Left forelimb (tissue), 1 donor: ENCODE measurements around the gene LRRC75A.
"Not testable (repeated sequence)": the region's sequence is repeated elsewhere in the genome, so short reads cannot be mapped to it uniquely, and the experiment has no call there.

ENCODE experiments used
- DNase-seq: peaks from one replicate; pipeline ENCODE4 v3.0.0-alpha.2; 2018; ENCODE audit warnings: low spot score

LRRC75A gene

GRCh38 chr17:16471295-16471694 lies 20.7 kb downstream of the LRRC75A start:
- no peak for DNase-seq

GRCh38 chr17:16470265-16470664 lies 21.7 kb downstream of the LRRC75A start:
- DNase-seq = no peak

- no peak for DNase-seq
Observed at GRCh38 chr17:16468428-16468992, 23.5 kb downstream of the LRRC75A start.

- no peak for DNase-seq
Observed at GRCh38 chr17:16467886-16468285, 24.1 kb downstream of the LRRC75A start.

- DNase-seq = no peak
Observed at GRCh38 chr17:16467044-16467443, 24.9 kb downstream of the LRRC75A start.

- DNase-seq = no peak
Observed at GRCh38 chr17:16466407-16466806, 25.6 kb downstream of the LRRC75A start.

GRCh38 chr17:16465861-16466338 lies 26.1 kb downstream of the LRRC75A start:
- no peak for DNase-seq

- no peak for DNase-seq
Observed at GRCh38 chr17:16465052-16465312, 27.0 kb downstream of the LRRC75A start.

GRCh38 chr17:16464303-16465051 lies 27.5 kb downstream of the LRRC75A start:
- no peak for DNase-seq

GRCh38 chr17:16463358-16464302 lies 28.4 kb downstream of the LRRC75A start:
- no peak for DNase-seq

GRCh38 chr17:16462070-16462864 lies 29.7 kb downstream of the LRRC75A start:
- no peak for DNase-seq

- no peak for DNase-seq
Observed at GRCh38 chr17:16461606-16461866, 30.5 kb downstream of the LRRC75A start.

GRCh38 chr17:16460796-16461605 lies 31.0 kb downstream of the LRRC75A start:
- no peak for DNase-seq

GRCh38 chr17:16459855-16460550 lies 32.0 kb downstream of the LRRC75A start:
- DNase-seq = no peak

GRCh38 chr17:16459271-16459670 lies 32.7 kb downstream of the LRRC75A start:
- no peak for DNase-seq

- DNase-seq = no peak
Observed at GRCh38 chr17:16456742-16457316, 35.2 kb downstream of the LRRC75A start.

- no peak for DNase-seq
Observed at GRCh38 chr17:16455997-16456741, 35.8 kb downstream of the LRRC75A start.

GRCh38 chr17:16453493-16453851 lies 38.5 kb downstream of the LRRC75A start:
- DNase-seq = no peak

- DNase-seq = not testable (repeated sequence)
Observed at GRCh38 chr17:16452268-16452667, 39.7 kb downstream of the LRRC75A start.

- no peak for DNase-seq
Observed at GRCh38 chr17:16450028-16450427, 42.0 kb downstream of the LRRC75A start.
